HG02571 (cell line): ENCODE results near the gene CACNA1B.

Experiments
- ATAC-seq: cut with Tn5 transposase; IDR thresholded peaks from one replicate; pipeline ENCODE4 v1.9.1; 2021; ENCODE audit warnings: mild to moderate bottlenecking, moderate library complexity; ENCODE audit not compliant: unreplicated experiment

CACNA1B gene

GRCh38 chr9:137959641-137960411, 82.2 kb downstream of the CACNA1B start:
- ATAC-seq = no peak

- no peak for ATAC-seq
These were observed 82.9 kb downstream of the CACNA1B start for GRCh38 chr9:137960496-137960895.

GRCh38 chr9:137963525-137963924, 85.9 kb downstream of the CACNA1B start:
- ATAC-seq = no peak

- no peak for ATAC-seq
These were observed 87.7 kb downstream of the CACNA1B start for GRCh38 chr9:137965177-137965795.

GRCh38 chr9:137967280-137967953, 89.8 kb downstream of the CACNA1B start:
- no peak for ATAC-seq

- ATAC-seq = no peak
These were observed 90.7 kb downstream of the CACNA1B start for GRCh38 chr9:137968235-137968634.

- no peak for ATAC-seq
These were observed 91.4 kb downstream of the CACNA1B start for GRCh38 chr9:137969008-137969407.

- ATAC-seq = no peak
These were observed 92.1 kb downstream of the CACNA1B start for GRCh38 chr9:137969685-137970084.

GRCh38 chr9:137970098-137970497, 92.5 kb downstream of the CACNA1B start:
- no peak for ATAC-seq

GRCh38 chr9:137970686-137971476, 93.3 kb downstream of the CACNA1B start:
- no peak for ATAC-seq

GRCh38 chr9:137971477-137972138, 94.0 kb downstream of the CACNA1B start:
- ATAC-seq = no peak

GRCh38 chr9:137972355-137972987, 94.9 kb downstream of the CACNA1B start:
- ATAC-seq = no peak

- no peak for ATAC-seq
These were observed 95.4 kb downstream of the CACNA1B start for GRCh38 chr9:137972988-137973470.

- no peak for ATAC-seq
These were observed 96.3 kb downstream of the CACNA1B start for GRCh38 chr9:137973829-137974416.

- no peak for ATAC-seq
These were observed 97.4 kb downstream of the CACNA1B start for GRCh38 chr9:137974746-137975526.

GRCh38 chr9:137975527-137975913, 97.9 kb downstream of the CACNA1B start:
- ATAC-seq = no peak

GRCh38 chr9:137975936-137976565, 98.5 kb downstream of the CACNA1B start:
- ATAC-seq = no peak

- ATAC-seq = no peak
These were observed 100.1 kb downstream of the CACNA1B start for GRCh38 chr9:137977571-137978261.
